NB4 (cell line): ENCODE measurements around the gene GYPC.

ENCODE experiments used
- DNase-seq: peaks from one replicate; pipeline ENCODE4 v3.0.0; 2010; ENCODE audit warnings: low read depth
- H3K4me3 ChIP-seq: one replicate; pipeline ENCODE4 v1.5.1; 2011; ENCODE audit warnings: mild to moderate bottlenecking, low read depth, low read length, moderate library complexity
- MAX ChIP-seq: IDR thresholded peaks from 2 replicates; pipeline ENCODE4 v1.6.1; 2011; ENCODE audit warnings: low read depth, low read length
- MYC ChIP-seq: IDR thresholded peaks from 2 replicates; pipeline ENCODE4 v1.6.1; 2011; ENCODE audit warnings: low read depth, low read length
- POLR2A ChIP-seq: IDR thresholded peaks from 2 replicates; pipeline ENCODE4 v1.6.1; 2011; ENCODE audit warnings: mild to moderate bottlenecking; ENCODE audit not compliant: insufficient read length; ENCODE audit errors: extremely low read depth
- TF ChIP-seq, protein P1 (sequence below): IDR thresholded peaks from one replicate; pipeline ENCODE4 v1.5.1; 2012; ENCODE audit warnings: low read depth, low read length

The GYPC gene

DNA sequence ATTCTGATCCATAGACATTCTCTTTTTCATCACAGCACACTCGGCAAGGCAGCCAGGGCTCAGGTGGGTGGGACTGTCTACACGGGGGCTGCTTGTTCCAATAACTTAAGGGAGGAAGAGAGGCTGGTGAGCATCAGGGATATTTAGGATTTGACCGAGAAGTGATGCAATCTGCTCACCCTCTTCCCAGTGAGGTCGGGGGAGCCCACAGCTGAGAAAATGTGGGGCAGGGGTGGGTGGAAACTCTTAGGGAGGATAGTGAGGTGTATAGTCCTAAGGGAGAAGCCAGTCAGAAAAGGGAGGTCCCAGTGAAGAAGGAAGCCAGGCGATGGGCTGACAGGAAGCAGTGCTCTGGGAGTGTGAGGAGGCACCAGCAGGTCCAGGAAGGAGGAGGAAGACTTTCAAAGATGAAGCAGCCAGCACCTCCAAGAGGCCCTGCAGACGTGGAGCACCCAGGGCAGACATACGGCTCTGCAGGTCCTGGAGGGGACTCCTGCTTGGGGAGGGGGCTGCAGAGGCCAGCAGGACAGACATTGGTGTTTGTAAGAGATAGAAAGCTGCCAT lies 76.8 kb downstream of the GYPC start:
- no peak for DNase-seq
- no peak overlapping the region for H3K4me3 ChIP-seq
- TF ChIP-seq, protein P1, sequence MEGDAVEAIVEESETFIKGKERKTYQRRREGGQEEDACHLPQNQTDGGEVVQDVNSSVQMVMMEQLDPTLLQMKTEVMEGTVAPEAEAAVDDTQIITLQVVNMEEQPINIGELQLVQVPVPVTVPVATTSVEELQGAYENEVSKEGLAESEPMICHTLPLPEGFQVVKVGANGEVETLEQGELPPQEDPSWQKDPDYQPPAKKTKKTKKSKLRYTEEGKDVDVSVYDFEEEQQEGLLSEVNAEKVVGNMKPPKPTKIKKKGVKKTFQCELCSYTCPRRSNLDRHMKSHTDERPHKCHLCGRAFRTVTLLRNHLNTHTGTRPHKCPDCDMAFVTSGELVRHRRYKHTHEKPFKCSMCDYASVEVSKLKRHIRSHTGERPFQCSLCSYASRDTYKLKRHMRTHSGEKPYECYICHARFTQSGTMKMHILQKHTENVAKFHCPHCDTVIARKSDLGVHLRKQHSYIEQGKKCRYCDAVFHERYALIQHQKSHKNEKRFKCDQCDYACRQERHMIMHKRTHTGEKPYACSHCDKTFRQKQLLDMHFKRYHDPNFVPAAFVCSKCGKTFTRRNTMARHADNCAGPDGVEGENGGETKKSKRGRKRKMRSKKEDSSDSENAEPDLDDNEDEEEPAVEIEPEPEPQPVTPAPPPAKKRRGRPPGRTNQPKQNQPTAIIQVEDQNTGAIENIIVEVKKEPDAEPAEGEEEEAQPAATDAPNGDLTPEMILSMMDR: no peak
- TF ChIP-seq POLR2A (no peak), MYC (no peak)

DNA sequence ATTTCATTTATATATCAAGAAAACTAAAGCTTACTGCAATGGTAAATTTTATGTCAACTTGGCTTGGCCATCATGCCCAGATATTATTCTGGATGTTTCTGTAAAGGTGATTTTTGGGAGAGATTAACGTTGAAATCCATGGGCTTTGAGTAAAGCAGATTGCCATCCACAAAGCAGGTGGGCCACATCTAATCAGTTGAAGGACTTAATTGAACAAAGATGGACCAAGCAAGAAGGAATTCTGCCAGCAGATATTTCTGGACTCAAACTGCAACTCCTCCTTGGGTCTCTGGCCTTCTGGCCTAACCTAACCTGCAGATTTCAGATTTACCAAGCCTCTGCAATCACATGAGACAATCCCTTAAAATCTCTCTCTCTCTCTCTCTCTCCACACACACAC lies 77.8 kb downstream of the GYPC start:
- H3K4me3 ChIP-seq: no peak overlapping the region
- DNase-seq: no peak
- no peak for TF ChIP-seq POLR2A
- TF ChIP-seq, protein P1: no peak
- no peak for TF ChIP-seq MYC
- no peak for TF ChIP-seq MAX

DNA sequence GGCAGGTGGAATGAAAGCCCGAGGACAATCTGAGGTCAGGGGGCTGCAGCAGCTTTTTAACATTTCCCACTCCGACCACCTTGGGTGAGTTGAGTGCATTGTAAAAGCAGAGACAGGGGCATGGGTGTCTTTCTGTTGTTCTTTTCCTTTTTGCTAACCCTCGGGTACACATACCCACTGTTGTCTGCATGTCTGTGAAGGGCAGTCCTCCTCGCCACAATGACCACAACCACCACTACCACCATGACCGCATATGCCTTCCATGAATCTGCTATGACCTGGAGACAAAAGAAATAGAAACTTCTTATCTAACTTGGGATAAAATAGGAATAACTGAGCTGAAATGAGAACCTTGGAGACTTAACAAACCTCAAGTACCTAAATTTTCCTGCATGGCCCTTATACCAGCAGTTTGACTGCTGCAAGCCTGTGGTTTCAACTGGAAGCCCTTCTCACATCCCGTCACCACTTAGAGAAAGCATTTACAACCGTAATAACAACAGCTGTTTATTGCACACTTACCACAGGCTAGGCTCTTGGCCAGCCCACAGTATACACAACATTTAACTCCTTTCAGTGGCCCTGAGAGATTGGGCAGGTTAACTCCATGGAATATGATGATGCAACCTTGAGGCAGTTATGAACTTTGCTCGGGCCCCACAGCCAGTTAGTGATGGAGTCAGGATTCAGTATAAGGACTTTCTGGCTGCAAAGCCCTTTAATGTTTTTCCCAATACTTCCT lies 80.3 kb downstream of the GYPC start:
- no peak overlapping the region for H3K4me3 ChIP-seq
- peak; percentile 75 for DNase-seq
- TF ChIP-seq, protein P1: no peak
- TF ChIP-seq MAX (no peak), POLR2A (no peak), MYC (peak; percentile 10; the same call in 1 of the 2 replicates)

DNA sequence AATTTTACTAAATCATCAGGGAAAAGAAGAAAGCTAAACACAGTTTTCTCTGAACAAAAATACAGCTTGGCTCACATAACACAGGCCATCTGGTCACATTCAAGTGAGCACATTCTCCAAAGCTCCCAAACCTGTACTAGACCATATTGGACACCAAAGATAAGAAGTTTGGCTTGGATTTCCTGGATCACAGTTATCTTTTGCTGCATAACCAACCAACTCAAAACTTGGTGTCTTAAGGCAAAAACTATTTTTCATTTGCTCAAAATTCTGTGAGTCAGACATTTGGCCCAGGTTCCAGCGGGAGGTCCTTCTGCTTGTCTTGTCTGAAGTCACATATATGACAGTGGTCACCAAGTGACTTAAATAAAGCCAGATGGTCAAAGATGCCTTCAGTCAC lies 83.2 kb downstream of the GYPC start:
- no peak for DNase-seq
- no peak overlapping the region for H3K4me3 ChIP-seq
- no peak for TF ChIP-seq MAX
- TF ChIP-seq POLR2A: no peak
- TF ChIP-seq MYC: no peak
- TF ChIP-seq, protein P1: no peak

- no peak for TF ChIP-seq MAX
- TF ChIP-seq, protein P1: no peak
- no peak for TF ChIP-seq MYC
- TF ChIP-seq POLR2A: no peak
- H3K4me3 ChIP-seq: no peak overlapping the region
- DNase-seq: no peak
Measured at GRCh38 chr2:126744640-126745039, 88.7 kb downstream of the GYPC start.
